Right lobe of liver (tissue), 4 donors: ENCODE data around the gene SERPINB1.
"Not testable (repeated sequence)": the region's sequence is repeated elsewhere in the genome, so short reads cannot be mapped to it uniquely, and the experiment has no call there.

ENCODE experiments used
- POLR2A ChIP-seq: fragments of 450-650 bp; IDR thresholded peaks from one replicate; pipeline ENCODE4 v1.6.1; 2017; ENCODE audit warnings: antibody characterized with exemption, mild to moderate bottlenecking
- TF ChIP-seq, protein P1 (sequence below), 4 donors: fragments of 200-600 bp in 3 of 4; fragments of 450-650 bp in 1 of 4; IDR thresholded peaks; one replicate each; pipeline versions ENCODE4 v1.5.1 to v1.8.0; 2016 to 2022; ENCODE audit warnings: antibody characterized with exemption in 4 of 4, mild to moderate bottlenecking in 2 of 4
- donor health status: DM: no; HTN: no; CAD: no.
- donor health status: DM: no; HTN: no; CAD: no.
- donor health status: DM: no; HTN: yes; CAD: no.

GRCh38 chr6:2880156-2880555 lies 38.5 kb upstream of the SERPINB1 start:
- TF ChIP-seq, protein P1, sequence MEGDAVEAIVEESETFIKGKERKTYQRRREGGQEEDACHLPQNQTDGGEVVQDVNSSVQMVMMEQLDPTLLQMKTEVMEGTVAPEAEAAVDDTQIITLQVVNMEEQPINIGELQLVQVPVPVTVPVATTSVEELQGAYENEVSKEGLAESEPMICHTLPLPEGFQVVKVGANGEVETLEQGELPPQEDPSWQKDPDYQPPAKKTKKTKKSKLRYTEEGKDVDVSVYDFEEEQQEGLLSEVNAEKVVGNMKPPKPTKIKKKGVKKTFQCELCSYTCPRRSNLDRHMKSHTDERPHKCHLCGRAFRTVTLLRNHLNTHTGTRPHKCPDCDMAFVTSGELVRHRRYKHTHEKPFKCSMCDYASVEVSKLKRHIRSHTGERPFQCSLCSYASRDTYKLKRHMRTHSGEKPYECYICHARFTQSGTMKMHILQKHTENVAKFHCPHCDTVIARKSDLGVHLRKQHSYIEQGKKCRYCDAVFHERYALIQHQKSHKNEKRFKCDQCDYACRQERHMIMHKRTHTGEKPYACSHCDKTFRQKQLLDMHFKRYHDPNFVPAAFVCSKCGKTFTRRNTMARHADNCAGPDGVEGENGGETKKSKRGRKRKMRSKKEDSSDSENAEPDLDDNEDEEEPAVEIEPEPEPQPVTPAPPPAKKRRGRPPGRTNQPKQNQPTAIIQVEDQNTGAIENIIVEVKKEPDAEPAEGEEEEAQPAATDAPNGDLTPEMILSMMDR (IDR thresholded peaks at IDR 0.05): not testable (repeated sequence)
- TF ChIP-seq POLR2A: not testable (repeated sequence)
